ENCODE results near the gene ATRIP. TPM values are rescaled to one million over a fixed set of nuclear protein-coding genes. Genes with fewer than 3 reads are reported as not detected.
A peak's percentile ranks its signal among the peaks of the same experiment; 100 is the strongest.

Gene ATRIP
- total RNA-seq, 1 experiment from 2014 or later, result 12.5 TPM

DNA sequence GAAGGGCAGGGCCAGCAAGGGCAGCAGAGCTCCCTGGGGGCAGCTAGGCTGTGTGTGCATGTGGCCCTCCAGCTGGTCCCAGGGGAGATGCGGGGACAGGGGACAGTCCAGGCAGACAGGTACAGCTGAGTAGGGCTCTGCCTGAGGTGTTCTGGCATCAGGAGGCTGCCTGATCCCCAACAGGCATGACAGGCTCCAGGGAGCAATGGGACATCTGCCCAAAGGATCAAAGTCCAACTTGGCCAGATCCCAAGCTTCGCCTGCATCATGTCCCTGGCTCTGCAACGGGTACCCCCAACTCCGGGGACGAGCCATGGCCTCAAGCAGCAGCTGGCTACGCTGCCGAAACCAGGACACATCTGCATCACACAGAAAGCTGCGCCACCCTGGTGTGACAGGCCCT is 21.8 kb downstream of the ATRIP start:
- Mint-ChIP-seq H3K4me3 (ENCODE audit: low read depth, unreplicated experiment) (no peak overlapping the region), H3K27ac (ENCODE audit: unreplicated experiment) (peak overlapping the region; percentile 68), H3K36me3 (ENCODE audit: insufficient read depth, unreplicated experiment) (peaks cover 50% of the 10 kb centered on the region), H3K27me3 (ENCODE audit: unreplicated experiment) (no peaks in the 10 kb centered on the region), H3K4me1 (ENCODE audit: low read depth, unreplicated experiment) (peaks cover 21% of the 10 kb centered on the region), H3K9me3 (ENCODE audit: low read depth, unreplicated experiment) (no peaks in the 10 kb centered on the region)
- BruUV-seq (replicated peaks), result no TSS peak
- TF ChIP-seq, protein P1, sequence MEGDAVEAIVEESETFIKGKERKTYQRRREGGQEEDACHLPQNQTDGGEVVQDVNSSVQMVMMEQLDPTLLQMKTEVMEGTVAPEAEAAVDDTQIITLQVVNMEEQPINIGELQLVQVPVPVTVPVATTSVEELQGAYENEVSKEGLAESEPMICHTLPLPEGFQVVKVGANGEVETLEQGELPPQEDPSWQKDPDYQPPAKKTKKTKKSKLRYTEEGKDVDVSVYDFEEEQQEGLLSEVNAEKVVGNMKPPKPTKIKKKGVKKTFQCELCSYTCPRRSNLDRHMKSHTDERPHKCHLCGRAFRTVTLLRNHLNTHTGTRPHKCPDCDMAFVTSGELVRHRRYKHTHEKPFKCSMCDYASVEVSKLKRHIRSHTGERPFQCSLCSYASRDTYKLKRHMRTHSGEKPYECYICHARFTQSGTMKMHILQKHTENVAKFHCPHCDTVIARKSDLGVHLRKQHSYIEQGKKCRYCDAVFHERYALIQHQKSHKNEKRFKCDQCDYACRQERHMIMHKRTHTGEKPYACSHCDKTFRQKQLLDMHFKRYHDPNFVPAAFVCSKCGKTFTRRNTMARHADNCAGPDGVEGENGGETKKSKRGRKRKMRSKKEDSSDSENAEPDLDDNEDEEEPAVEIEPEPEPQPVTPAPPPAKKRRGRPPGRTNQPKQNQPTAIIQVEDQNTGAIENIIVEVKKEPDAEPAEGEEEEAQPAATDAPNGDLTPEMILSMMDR (IDR thresholded peaks at IDR 0.05; ENCODE audit: unreplicated experiment), result no peak
- no peak for DNase-seq
- CTCF ChIA-PET, result no interaction called here
- intact Hi-C loops (cut with micrococcal nuclease; ENCODE audit: unreplicated experiment), result no loop called here

DNA sequence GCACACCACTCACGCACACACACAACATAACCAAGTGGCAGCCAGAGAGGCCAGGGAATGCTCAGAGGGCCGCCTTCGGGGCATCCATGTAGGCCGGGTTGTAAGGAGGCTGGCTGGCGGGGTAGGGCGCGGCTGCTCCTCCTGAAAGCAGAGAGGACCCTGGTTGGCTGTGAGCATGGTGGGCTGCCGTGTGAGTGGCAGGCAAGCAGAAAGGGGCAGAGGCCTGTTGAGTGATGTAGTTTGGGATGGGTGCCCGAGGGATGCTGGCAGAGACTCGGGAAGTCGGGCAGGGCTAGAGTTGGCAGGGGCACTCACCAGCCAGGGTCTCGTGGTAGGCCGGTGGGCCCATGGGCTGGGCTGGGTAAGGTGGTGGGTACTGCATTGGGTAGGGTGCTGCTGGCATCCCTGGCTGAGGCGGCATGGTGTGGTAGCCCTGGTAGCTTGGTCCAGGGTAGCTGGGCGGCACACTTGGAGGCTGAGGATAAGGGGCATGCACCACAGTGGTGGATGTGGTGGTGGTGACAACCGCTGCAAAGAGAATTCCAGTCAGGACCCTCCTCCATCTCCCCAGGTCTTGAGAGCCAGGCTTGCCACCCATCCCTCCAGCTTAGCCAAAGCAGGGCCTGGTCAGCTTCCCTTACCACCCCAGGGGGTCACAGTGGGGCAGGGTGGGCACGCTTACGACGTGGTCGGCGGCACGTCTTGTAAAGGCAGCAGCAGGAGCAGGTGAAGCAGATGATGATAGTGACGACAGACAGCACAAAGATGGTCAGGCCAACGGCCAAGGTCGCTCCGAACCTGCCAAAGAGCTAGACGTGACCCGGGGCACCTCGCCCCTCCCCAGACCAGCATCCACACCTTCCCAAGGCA is 22.7 kb downstream of the ATRIP start:
- no TSS peak for BruUV-seq (replicated peaks)
- Mint-ChIP-seq H3K27me3 (ENCODE audit: unreplicated experiment) (no peaks in the 10 kb centered on the region), H3K4me3 (ENCODE audit: low read depth, unreplicated experiment) (peak overlapping the region; percentile 27), H3K9me3 (ENCODE audit: low read depth, unreplicated experiment) (no peaks in the 10 kb centered on the region), H3K36me3 (ENCODE audit: insufficient read depth, unreplicated experiment) (peaks cover 56% of the 10 kb centered on the region), H3K27ac (ENCODE audit: unreplicated experiment) (no peak overlapping the region), H3K4me1 (ENCODE audit: low read depth, unreplicated experiment) (peaks cover 26% of the 10 kb centered on the region)
- TF ChIP-seq, protein P1 (IDR thresholded peaks at IDR 0.05; ENCODE audit: unreplicated experiment), result no peak
- intact Hi-C loops (cut with micrococcal nuclease; ENCODE audit: unreplicated experiment), result no loop called here
- no peak for DNase-seq
- CTCF ChIA-PET, result interaction anchor here (0.5 kb wide), 2 partner anchors 120 to 162 kb away, joined by 5 to 17 read pairs; no protein-coding TSS in a partner anchor

- H3K4me3 Mint-ChIP-seq (ENCODE audit: low read depth, unreplicated experiment), result peak overlapping the region; percentile 27
- no TSS peak for BruUV-seq (replicated peaks)
- intact Hi-C loops (cut with micrococcal nuclease; ENCODE audit: unreplicated experiment), result no loop called here
- no peak for DNase-seq
- peaks cover 25% of the 10 kb centered on the region for H3K4me1 Mint-ChIP-seq (ENCODE audit: low read depth, unreplicated experiment)
- no peaks in the 10 kb centered on the region for H3K9me3 Mint-ChIP-seq (ENCODE audit: low read depth, unreplicated experiment)
- CTCF ChIA-PET, result no interaction called here
- H3K27me3 Mint-ChIP-seq (ENCODE audit: unreplicated experiment), result no peaks in the 10 kb centered on the region
- H3K36me3 Mint-ChIP-seq (ENCODE audit: insufficient read depth, unreplicated experiment), result peaks cover 53% of the 10 kb centered on the region
- no peak overlapping the region for H3K27ac Mint-ChIP-seq (ENCODE audit: unreplicated experiment)
- TF ChIP-seq, protein P1 (IDR thresholded peaks at IDR 0.05; ENCODE audit: unreplicated experiment), result no peak
Measured at GRCh38 chr3:48470286-48470685, 23.7 kb downstream of the ATRIP start.

GRCh38 chr3:48472673-48472922 is 26.1 kb downstream of the ATRIP start:
- intact Hi-C loops (cut with micrococcal nuclease; ENCODE audit: unreplicated experiment), result loop anchor here (2.0 kb wide), 1 partner anchor 34 kb away; no protein-coding TSS in a partner anchor
- H3K9me3 Mint-ChIP-seq (ENCODE audit: low read depth, unreplicated experiment), result no peaks in the 10 kb centered on the region
- TF ChIP-seq, protein P1 (IDR thresholded peaks at IDR 0.05; ENCODE audit: unreplicated experiment), result no peak
- BruUV-seq (replicated peaks), result TSS peak; percentile 76
- peaks cover 17% of the 10 kb centered on the region for H3K4me1 Mint-ChIP-seq (ENCODE audit: low read depth, unreplicated experiment)
- peak overlapping the region; percentile 99 for H3K27ac Mint-ChIP-seq (ENCODE audit: unreplicated experiment)
- no peaks in the 10 kb centered on the region for H3K27me3 Mint-ChIP-seq (ENCODE audit: unreplicated experiment)
- CTCF ChIA-PET, result interaction anchor here (1.3 to 2.2 kb wide), 4 partner anchors 35 to 163 kb away, joined by 4 to 16 read pairs (median 6); partner anchors contain the start of gene SLC26A6
- peak overlapping the region; percentile 96 for H3K4me3 Mint-ChIP-seq (ENCODE audit: low read depth, unreplicated experiment)
- peaks cover 34% of the 10 kb centered on the region for H3K36me3 Mint-ChIP-seq (ENCODE audit: insufficient read depth, unreplicated experiment)
- DNase-seq, result no peak
